ENCODE measurements around the gene TIAM1.

Gene TIAM1

DNA sequence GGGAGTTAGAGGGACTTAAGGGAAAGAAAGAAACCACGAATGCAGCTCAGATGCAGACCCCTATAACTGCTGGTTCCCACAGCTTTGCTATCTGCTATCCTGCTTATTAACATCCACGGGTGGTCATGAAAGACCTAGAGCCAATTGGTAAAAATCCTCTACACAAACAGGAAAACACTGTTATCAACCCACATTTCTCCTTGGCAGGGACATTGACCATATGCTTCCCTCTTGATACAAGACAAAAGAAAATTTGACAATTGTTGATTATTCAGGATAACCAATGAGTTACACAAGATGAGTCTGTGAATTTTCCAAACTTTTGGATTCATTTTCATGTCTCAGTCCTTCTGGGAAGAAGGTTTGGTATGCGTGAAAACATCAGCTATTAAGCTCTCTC is 90.4 kb downstream of the TIAM1 start:
- Histone ChIP-seq H3K36me3 (ENCODE audit: control insufficient read depth, insufficient read depth, low read length) (no peaks in the 10 kb centered on the region), H3K9ac (no peak overlapping the region), H3K27me3 (ENCODE audit: control insufficient read depth, insufficient read depth, low read length) (no peaks in the 10 kb centered on the region), H3K4me3 (ENCODE audit: low read depth, low read length) (no peak overlapping the region), H3K4me1 (no peaks in the 10 kb centered on the region), H3K4me2 (ENCODE audit: low read length) (no peak overlapping the region), H3K9me3 (ENCODE audit: control insufficient read depth, low read length) (no peaks in the 10 kb centered on the region), H3K79me2 (no peaks in the 10 kb centered on the region), H3K27ac (no peak overlapping the region), H2AFZ (no peak overlapping the region)
- TF ChIP-seq, protein P1, sequence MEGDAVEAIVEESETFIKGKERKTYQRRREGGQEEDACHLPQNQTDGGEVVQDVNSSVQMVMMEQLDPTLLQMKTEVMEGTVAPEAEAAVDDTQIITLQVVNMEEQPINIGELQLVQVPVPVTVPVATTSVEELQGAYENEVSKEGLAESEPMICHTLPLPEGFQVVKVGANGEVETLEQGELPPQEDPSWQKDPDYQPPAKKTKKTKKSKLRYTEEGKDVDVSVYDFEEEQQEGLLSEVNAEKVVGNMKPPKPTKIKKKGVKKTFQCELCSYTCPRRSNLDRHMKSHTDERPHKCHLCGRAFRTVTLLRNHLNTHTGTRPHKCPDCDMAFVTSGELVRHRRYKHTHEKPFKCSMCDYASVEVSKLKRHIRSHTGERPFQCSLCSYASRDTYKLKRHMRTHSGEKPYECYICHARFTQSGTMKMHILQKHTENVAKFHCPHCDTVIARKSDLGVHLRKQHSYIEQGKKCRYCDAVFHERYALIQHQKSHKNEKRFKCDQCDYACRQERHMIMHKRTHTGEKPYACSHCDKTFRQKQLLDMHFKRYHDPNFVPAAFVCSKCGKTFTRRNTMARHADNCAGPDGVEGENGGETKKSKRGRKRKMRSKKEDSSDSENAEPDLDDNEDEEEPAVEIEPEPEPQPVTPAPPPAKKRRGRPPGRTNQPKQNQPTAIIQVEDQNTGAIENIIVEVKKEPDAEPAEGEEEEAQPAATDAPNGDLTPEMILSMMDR (IDR thresholded peaks at IDR 0.05): no peak

DNA sequence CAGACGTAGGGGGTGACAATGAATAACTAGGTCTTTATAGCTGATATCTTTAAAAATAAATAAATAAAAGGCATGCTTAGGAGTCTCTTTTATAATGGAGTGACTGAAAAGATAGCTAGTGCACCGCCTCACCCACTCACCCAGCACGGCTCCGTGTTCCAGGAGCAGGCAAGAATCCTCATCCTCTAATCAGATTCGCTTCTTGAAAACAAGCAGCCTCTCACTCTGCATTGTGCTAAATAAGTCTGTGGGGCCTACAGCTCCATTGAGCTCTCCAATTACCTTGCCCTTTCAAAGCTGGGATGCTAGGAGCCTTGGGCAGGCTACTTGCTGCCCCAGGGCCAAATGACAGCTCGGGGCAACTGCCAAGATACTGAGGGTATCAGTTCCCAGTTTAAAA is 91.5 kb downstream of the TIAM1 start:
- no peaks in the 10 kb centered on the region for H3K27me3 ChIP-seq (ENCODE audit: control insufficient read depth, insufficient read depth, low read length)
- H3K4me3 ChIP-seq (ENCODE audit: low read depth, low read length): no peak overlapping the region
- no peaks in the 10 kb centered on the region for H3K79me2 ChIP-seq
- no peak overlapping the region for H3K9ac ChIP-seq
- H3K27ac ChIP-seq: no peak overlapping the region
- H3K4me2 ChIP-seq (ENCODE audit: low read length): no peak overlapping the region
- H3K9me3 ChIP-seq (ENCODE audit: control insufficient read depth, low read length): no peaks in the 10 kb centered on the region
- no peak overlapping the region for H2AFZ ChIP-seq
- no peaks in the 10 kb centered on the region for H3K36me3 ChIP-seq (ENCODE audit: control insufficient read depth, insufficient read depth, low read length)
- H3K4me1 ChIP-seq: no peaks in the 10 kb centered on the region
- TF ChIP-seq, protein P1 (IDR thresholded peaks at IDR 0.05): no peak

DNA sequence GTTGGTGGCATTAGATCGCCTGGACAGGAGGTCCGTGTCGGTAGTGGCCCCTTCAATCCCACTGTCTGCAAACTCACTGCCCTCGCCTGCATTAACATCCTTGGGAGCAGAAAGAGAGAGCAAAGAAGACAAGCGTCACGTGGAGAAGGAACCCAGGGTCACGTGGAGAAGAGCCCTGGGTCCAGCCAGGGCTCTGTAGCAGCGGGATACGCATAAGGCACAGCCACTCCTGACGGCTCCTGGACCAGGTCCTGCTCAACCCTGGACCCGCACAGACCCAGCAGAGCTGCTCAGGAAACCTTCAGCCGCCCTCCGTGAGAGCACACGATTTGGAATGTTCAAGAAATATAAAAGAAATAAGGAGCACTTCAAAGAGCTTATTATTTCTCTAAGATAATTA is 92.0 kb downstream of the TIAM1 start:
- Histone ChIP-seq H2AFZ (no peak overlapping the region), H3K9ac (no peak overlapping the region), H3K4me1 (no peaks in the 10 kb centered on the region), H3K4me3 (ENCODE audit: low read depth, low read length) (no peak overlapping the region), H3K27ac (no peak overlapping the region), H3K36me3 (ENCODE audit: control insufficient read depth, insufficient read depth, low read length) (no peaks in the 10 kb centered on the region), H3K4me2 (ENCODE audit: low read length) (no peak overlapping the region), H3K27me3 (ENCODE audit: control insufficient read depth, insufficient read depth, low read length) (no peaks in the 10 kb centered on the region), H3K79me2 (no peaks in the 10 kb centered on the region), H3K9me3 (ENCODE audit: control insufficient read depth, low read length) (no peaks in the 10 kb centered on the region)
- TF ChIP-seq, protein P1 (IDR thresholded peaks at IDR 0.05): no peak

DNA sequence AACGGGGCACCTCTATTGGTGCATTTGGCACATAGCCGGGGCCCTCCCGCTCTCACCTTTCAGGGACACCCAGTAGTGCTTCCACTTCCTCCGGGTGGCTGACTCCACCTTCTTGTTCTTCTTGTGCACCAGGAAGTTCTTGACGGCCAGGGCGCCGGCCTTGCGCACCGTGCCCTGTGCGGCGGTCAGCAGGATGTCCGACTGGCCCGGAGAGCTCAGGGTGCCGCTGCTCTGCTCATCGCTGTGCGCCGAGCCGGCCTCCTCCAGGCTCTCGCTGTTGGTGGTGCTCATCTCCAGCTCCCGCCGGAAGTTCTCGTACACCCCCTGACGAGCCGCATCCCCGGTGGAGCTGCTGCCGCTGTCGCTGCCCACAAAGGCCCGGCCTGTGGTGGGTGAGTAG is 92.4 kb downstream of the TIAM1 start:
- no peaks in the 10 kb centered on the region for H3K79me2 ChIP-seq
- TF ChIP-seq, protein P1 (IDR thresholded peaks at IDR 0.05): no peak
- H3K9me3 ChIP-seq (ENCODE audit: control insufficient read depth, low read length): no peaks in the 10 kb centered on the region
- no peak overlapping the region for H3K9ac ChIP-seq
- H3K36me3 ChIP-seq (ENCODE audit: control insufficient read depth, insufficient read depth, low read length): no peaks in the 10 kb centered on the region
- H3K4me1 ChIP-seq: no peaks in the 10 kb centered on the region
- no peak overlapping the region for H3K4me2 ChIP-seq (ENCODE audit: low read length)
- H3K27ac ChIP-seq: no peak overlapping the region
- H2AFZ ChIP-seq: no peak overlapping the region
- H3K4me3 ChIP-seq (ENCODE audit: low read depth, low read length): no peak overlapping the region
- no peaks in the 10 kb centered on the region for H3K27me3 ChIP-seq (ENCODE audit: control insufficient read depth, insufficient read depth, low read length)

DNA sequence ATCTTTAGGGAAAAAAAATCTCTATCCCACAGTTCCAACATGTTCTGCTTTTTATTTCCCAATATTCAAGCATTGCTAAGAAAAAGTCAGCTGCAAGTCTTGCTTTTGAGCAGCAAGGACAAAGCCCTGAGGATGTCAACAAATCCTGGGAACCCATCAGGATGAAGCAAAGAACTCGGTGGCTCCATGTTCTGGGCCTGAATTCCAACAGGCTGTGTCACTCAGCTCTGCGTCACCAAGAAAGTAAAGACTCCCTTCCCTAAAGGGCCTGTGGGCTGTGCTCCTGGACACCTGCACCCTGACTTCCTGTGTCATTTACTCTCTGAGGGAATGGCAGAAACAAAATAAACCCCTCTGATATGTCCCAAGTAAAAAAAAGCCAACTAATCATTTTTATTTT is 95.5 kb downstream of the TIAM1 start:
- TF ChIP-seq, protein P1 (IDR thresholded peaks at IDR 0.05): no peak
- Histone ChIP-seq H3K79me2 (no peaks in the 10 kb centered on the region), H3K4me2 (ENCODE audit: low read length) (no peak overlapping the region), H3K36me3 (ENCODE audit: control insufficient read depth, insufficient read depth, low read length) (no peaks in the 10 kb centered on the region), H3K27me3 (ENCODE audit: control insufficient read depth, insufficient read depth, low read length) (no peaks in the 10 kb centered on the region), H3K9ac (no peak overlapping the region), H3K27ac (no peak overlapping the region), H2AFZ (no peak overlapping the region), H3K4me3 (ENCODE audit: low read depth, low read length) (no peak overlapping the region), H3K4me1 (no peaks in the 10 kb centered on the region), H3K9me3 (ENCODE audit: control insufficient read depth, low read length) (peaks cover 3% of the 10 kb centered on the region)
